GM19397 (cell line): ENCODE results near the gene UGT2B15.
"Not testable (repeated sequence)": the region's sequence is repeated elsewhere in the genome, so short reads cannot be mapped to it uniquely, and the experiment has no call there.

Experiments used
- ATAC-seq: cut with Tn5 transposase; IDR thresholded peaks from one replicate; pipeline ENCODE4 v1.9.1; 2021; ENCODE audit warnings: mild to moderate bottlenecking, moderate library complexity; ENCODE audit not compliant: unreplicated experiment

The UGT2B15 gene

DNA sequence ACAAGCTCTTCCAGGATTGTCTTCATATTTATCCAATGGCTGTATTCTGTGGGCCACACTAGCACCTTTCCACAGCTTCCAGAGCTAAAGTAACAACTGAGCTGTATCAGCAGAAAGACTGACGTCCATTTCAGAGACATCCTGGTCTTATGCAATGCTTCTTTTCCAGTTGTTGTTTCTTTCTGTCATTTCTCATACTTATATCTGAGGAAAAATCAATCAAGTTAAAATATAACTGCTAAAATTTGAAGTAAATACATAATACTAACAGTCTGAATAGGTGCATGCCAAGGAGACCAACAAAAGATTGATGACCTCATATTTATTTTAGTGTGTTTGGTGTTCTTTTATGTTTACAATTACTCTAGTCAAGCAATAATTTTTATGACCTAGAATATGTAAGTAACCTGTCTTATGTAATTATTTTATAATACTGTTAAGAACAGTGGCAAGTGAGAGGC lies at the start of gene UGT2B15:
TSS of gene UGT2B15 (minus strand) at position 174 of the 461 bp plus-strand sequence. CDS start at position 140, 34 bp downstream.
- not testable (repeated sequence) for ATAC-seq

- ATAC-seq = no peak
These were observed 48.6 kb upstream of the UGT2B15 start for GRCh38 chr4:68719075-68719473.

DNA sequence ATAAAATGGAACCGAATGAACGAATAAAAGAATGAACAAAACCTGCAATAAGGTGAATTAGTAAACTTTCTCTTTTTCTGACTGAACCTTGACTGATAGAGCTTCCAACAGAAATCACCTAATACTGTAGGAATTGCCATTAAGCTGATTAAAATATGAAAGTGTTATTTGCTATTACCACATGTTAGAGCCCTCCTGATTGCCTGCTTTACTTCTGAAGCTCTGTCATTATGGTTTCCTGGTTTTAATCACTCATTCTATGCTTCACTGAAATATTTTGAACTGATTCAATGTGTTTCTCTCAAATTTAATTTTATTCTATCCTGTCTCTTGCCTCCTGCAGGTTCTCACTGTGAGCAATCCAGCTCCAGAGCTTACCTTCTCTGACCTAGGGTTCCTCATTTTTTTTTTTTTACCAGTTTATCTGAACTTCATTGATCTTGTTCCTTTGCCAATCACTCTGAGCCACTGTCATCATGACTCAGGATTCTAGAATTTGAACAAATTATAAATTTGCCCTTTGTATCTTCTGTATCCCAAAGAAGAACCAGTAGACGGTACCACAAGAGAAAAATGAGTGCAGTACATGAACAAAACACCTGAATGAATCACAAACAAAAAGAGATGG lies 48.1 kb upstream of the UGT2B15 start:
- no peak for ATAC-seq

DNA sequence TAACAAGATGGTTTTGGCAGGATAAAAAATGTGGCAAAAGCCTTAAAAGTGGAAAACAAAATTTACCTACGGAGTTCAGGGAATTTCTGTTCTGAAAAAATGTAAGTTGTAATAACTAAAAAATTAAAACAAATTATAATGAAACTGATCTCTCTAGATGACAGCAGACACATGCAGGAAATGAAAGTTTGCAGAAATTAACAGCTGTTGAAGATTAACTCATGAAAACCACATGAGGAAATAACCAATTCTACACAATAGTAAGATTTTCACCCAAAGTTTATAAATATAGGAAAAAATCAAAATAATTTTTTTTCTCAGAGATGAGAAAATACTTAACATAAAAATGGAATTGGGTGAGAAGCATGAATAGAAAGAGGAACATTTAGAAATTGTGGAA lies 47.5 kb upstream of the UGT2B15 start:
- ATAC-seq = no peak

GRCh38 chr4:68714400-68714799 lies 43.9 kb upstream of the UGT2B15 start:
- ATAC-seq = no peak

- no peak for ATAC-seq
These were observed 41.8 kb upstream of the UGT2B15 start for GRCh38 chr4:68712207-68712606.

DNA sequence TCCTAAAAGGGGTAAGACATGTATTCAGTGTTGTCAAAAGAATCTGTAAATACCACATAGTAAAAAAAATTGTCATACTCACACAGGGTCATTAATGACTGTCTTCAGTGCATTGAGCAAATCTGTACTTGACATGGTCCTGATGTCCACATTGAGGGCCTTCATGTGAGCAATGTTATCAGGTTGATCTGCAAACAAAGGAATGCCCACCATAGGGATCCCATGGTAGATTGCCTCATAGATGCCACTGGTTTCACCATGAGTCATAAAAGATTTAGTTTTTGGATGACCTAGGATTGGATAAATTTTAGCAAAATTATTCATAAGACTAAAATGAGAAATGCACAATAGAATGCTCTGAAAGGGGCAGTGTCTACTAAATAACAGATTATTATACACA lies 38.1 kb upstream of the UGT2B15 start:
- ATAC-seq = no peak

DNA sequence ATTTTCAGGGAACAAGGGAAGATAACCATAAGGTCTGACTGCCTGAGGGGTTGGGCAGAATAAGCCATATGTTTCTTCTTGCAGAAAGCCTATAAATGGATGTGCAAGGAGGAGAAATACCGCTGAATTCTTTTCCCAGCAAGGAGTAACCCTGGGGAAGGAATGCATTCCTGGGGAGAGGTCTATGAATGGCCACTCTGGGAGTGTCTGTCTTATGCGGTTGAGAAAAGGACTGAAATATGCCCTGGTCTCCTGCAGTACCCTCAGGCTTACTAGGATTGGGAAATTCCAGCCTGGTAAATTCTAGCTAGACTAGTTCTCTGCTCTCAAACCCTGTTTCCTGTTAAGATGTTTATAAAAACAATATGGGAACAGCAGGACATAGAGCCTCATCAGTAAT lies 32.7 kb upstream of the UGT2B15 start:
- ATAC-seq = not testable (repeated sequence)

GRCh38 chr4:68700152-68700551 lies 29.7 kb upstream of the UGT2B15 start:
- no peak for ATAC-seq

- no peak for ATAC-seq
These were observed 23.0 kb upstream of the UGT2B15 start for GRCh38 chr4:68693325-68694075.

DNA sequence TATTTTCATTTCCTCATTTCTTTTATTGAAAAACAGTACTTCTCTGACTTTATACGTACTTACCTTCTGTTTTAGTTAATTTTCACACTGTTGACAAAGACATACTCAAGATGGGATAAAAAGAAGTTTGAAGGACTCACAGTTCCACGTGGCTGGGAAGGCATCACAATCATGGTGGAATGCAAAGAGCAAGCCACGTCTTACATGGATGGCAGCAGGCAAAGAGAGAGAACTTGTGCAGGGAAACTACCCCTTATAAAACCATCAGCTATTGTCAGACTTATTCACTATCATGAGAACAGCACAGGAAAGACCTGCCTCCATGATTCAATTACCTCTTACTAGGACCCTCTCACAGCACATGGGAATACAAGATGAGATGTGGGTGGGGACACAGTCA lies 20.7 kb upstream of the UGT2B15 start:
- no peak for ATAC-seq

DNA sequence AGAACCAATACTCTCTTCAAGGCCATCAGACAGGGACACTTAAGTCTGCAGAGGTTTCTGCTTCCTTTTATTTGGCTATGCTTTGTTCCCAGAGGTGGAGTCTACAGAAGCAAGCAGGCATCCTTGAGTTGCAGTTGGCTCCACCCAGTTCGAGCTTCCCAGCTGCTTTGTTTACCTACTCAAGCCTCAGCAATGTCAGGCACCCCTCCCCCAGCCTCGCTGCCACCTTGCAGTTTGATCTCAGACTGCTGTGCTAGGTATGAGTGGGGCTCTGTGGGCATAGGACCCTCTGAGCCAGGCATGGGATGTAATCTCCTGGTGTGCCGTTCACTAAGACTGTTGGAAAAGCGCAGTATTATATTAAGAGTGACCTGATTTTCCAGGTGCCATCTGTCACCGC lies 12.6 kb upstream of the UGT2B15 start:
- ATAC-seq = no peak

GRCh38 chr4:68681298-68681697 lies 10.8 kb upstream of the UGT2B15 start:
- ATAC-seq = not testable (repeated sequence)

DNA sequence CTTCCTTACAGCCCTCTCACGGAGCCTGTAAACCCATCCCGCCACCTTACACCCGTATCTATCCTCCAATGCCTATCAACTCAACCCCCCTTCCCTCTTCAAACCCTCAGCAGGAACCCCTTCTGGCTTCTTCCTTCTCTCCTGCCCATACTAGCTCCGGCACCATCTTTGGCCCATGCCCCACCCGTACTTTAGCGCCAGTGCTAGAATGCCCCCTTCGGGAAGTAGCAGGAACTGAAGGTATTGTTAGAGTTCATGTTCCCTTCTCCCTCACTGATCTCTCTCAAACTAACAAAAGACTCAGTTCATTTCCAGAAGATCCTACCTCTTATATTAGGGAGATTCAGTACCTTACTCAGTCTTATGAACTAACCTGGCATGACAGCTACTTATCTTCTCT lies 2.7 kb upstream of the UGT2B15 start:
- no peak for ATAC-seq

- not testable (repeated sequence) for ATAC-seq
These were observed 765 bp upstream of the UGT2B15 start for GRCh38 chr4:68671217-68671616.

DNA sequence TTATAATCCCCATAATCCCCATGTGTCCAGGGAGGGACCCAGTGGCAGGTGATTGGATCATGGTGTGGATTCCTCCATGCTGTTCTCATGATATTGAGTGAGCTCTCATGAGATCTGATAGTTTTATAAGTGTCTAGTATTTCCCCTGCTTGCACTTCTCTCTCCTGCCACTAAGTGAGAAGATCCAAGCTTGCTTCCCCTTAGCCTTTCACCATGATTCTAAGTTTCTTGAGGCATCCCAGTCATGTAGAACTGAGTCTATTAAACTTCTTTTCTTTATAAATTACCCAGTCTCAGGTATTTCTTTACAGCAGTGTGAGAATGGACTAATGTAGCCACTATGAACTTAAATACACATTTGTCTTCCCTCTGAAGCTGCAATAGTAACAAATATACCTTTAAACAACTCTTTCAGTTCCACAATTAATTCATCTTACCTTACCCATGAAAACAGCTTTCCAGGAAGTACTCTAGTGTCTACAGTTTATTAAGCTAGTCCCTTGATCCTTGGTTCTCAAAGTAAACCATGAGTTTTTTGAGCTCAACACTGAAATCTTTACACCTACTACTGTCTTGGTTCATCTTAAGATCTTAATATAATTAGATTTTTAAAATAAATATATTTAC lies 1.8 kb downstream of the UGT2B15 start:
- not testable (repeated sequence) for ATAC-seq

DNA sequence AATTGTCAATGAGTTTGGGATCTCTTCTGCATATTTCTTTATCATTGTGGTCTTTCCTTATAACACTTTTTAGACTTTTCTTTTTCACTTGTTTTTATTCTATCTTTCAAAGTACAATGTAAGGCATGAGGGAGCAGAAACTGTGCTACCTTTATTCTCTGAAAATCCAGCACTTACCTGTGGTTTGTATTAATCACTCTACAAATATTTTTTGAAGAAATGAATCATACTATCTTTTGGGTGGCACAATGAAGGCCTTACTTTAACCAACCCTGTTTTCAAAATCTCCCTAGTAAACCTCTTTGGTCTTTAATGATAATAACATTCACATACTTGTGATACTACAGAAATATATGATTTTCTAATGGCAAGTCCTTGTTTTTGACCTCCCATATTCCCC lies 2.9 kb downstream of the UGT2B15 start:
- not testable (repeated sequence) for ATAC-seq

DNA sequence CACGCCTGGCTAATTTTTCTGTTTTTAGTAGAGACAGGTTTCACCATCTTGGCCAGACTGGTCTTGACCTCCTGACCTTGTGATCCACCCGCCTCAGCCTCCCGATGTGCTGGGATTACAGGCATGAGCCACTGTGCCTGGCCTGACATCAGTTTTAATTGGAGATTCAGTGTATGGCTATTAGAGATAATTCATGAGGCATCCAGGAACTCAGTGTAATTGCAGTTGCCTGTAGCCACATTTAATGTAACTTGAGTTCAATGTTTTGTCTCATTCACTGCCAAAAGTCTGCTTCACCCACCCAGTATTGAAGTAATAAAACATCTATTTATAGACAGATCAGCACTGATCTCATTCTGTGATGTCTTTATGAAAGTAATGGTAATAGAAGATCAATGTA lies 5.7 kb downstream of the UGT2B15 start:
- not testable (repeated sequence) for ATAC-seq

GRCh38 chr4:68662836-68663574 lies 7.4 kb downstream of the UGT2B15 start:
- ATAC-seq = not testable (repeated sequence)

GRCh38 chr4:68658672-68659071 lies 11.8 kb downstream of the UGT2B15 start:
- no peak for ATAC-seq

- peak; percentile 70 for ATAC-seq
These were observed 13.3 kb downstream of the UGT2B15 start for GRCh38 chr4:68657022-68657594.
